GM23248 (cell line): ENCODE measurements around the gene FOXL2NB. TPM values are rescaled to one million over a fixed set of nuclear protein-coding genes. Genes with fewer than 3 reads are reported as not detected.

Source experiments
- DNase-seq: peaks from one replicate; pipeline ENCODE4 v3.0.0-alpha.2; 2015
- H2AFZ ChIP-seq: fragments of 200-600 bp; sonication (generic); 2 replicates; pipeline ENCODE4 v1.6.1; 2016; ENCODE audit warnings: antibody characterized with exemption
- H3F3A ChIP-seq: fragments of 200-600 bp; sonication (generic); 2 replicates; pipeline ENCODE4 v1.6.1; 2016; ENCODE audit warnings: mild to moderate bottlenecking, antibody characterized with exemption, mixed run types; ENCODE audit not compliant: insufficient read depth
- H3K27ac ChIP-seq: fragments of 200-600 bp; sonication (generic); 2 replicates; pipeline ENCODE4 v1.5.1; 2016; ENCODE audit warnings: mild to moderate bottlenecking
- H3K27me3 ChIP-seq: fragments of 200-600 bp; sonication (generic); replicated peaks from 2 replicates; pipeline ENCODE4 v1.6.1; 2016; ENCODE audit warnings: mild to moderate bottlenecking; ENCODE audit not compliant: insufficient read depth
- H3K36me3 ChIP-seq: fragments of 200-600 bp; sonication (generic); 2 replicates; pipeline ENCODE4 v1.6.1; 2016; ENCODE audit warnings: low read depth, mild to moderate bottlenecking
- H3K4me1 ChIP-seq: fragments of 200-600 bp; sonication (generic); 2 replicates; pipeline ENCODE4 v1.6.1; 2016; ENCODE audit warnings: mild to moderate bottlenecking; ENCODE audit not compliant: insufficient read depth
- H3K4me2 ChIP-seq: fragments of 200-600 bp; sonication (generic); one replicate; pipeline ENCODE4 v1.6.1; 2016; ENCODE audit warnings: mild to moderate bottlenecking; ENCODE audit not compliant: unreplicated experiment
- H3K4me3 ChIP-seq: fragments of 200-600 bp; sonication (generic); 2 replicates; pipeline ENCODE4 v1.5.1; 2016; ENCODE audit warnings: mild to moderate bottlenecking
- H3K79me2 ChIP-seq: fragments of 200-600 bp; sonication (generic); 2 replicates; pipeline ENCODE4 v1.6.1; 2016; ENCODE audit warnings: mild to moderate bottlenecking; ENCODE audit not compliant: insufficient read depth
- H3K9ac ChIP-seq: fragments of 200-600 bp; sonication (generic); 2 replicates; pipeline ENCODE4 v1.6.1; 2016; ENCODE audit warnings: mild to moderate bottlenecking
- H3K9me2 ChIP-seq: fragments of 200-600 bp; sonication (generic); 2 replicates; pipeline ENCODE4 v1.6.1; 2016; ENCODE audit warnings: mixed run types, mild to moderate bottlenecking, moderate library complexity; ENCODE audit not compliant: insufficient read depth
- H3K9me3 ChIP-seq: fragments of 200-600 bp; sonication (generic); one replicate; pipeline ENCODE4 v1.6.1; 2017; ENCODE audit warnings: low read depth
- H4K20me1 ChIP-seq: fragments of 200-600 bp; sonication (generic); 2 replicates; pipeline ENCODE4 v1.6.0; 2016; ENCODE audit not compliant: insufficient read depth
- EZH2 ChIP-seq: fragments of 200-600 bp; sonication (generic); IDR thresholded peaks from 2 replicates; pipeline ENCODE4 v1.6.1; 2018; ENCODE audit warnings: antibody characterized with exemption, mild to moderate bottlenecking; ENCODE audit not compliant: insufficient read depth, poor library complexity, severe bottlenecking
- EZH2phosphoT487 ChIP-seq: fragments of 200-600 bp; sonication (generic); IDR thresholded peaks from 2 replicates; pipeline ENCODE4 v1.6.1; 2018; ENCODE audit warnings: antibody characterized with exemption, moderate library complexity, mild to moderate bottlenecking, low read depth; ENCODE audit not compliant: insufficient read depth
- WGBS, 2 experiments: methylation state at CpG; one replicate each; pipeline ENCODE4 v1.1.6; 2015 to 2017; ENCODE audit warnings: low lambda C conversion rate in 2 of 2, low coverage in 1 of 2; ENCODE audit errors: missing lambda C conversion rate in 2 of 2; 5-methylcytosine and 5-hydroxymethylcytosine counted together
- in situ Hi-C: fragments of 300-500 bp; cut with MboI; formaldehyde crosslinking; loops from 2 replicates; pipeline ENCODE4 v1.15.0; 2020
- polyA plus RNA-seq: library from polyadenylated mRNA; unstranded; fragments of >200 nt; fragmentation: Nextera tagmentation; extraction: Ambion mirVana; gene quantifications from 2 replicates; pipeline ENCODE4 v1.2.1, GENCODE V29; 2016
- total RNA-seq: library from RNA; depleted of rRNA; stranded (reverse); fragments of >200 nt; shearing (Covaris generic); gene quantifications from 2 replicates; pipeline ENCODE4 v1.2.3, GENCODE V29; 2014

FOXL2NB gene
- total and polyA plus RNA-seq, 2 experiments from 2014 or later = 0.54 to 1.2 TPM

GRCh38 chr3:138901567-138901966 is 45.5 kb upstream of the FOXL2NB start:
- Histone ChIP-seq H2AFZ (no peak overlapping the region), H3K9me3 (no peaks in the 10 kb centered on the region), H3K79me2 (no peaks in the 10 kb centered on the region), H3K36me3 (no peaks in the 10 kb centered on the region), H3K9me2 (no peaks in the 10 kb centered on the region), H3K4me2 (no peak overlapping the region), H4K20me1 (no peaks in the 10 kb centered on the region), H3K27me3 (no peaks in the 10 kb centered on the region), H3K4me1 (peaks cover 10% of the 10 kb centered on the region; the same call in 1 of the 2 replicates), H3K9ac (no peak overlapping the region), H3K27ac (no peak overlapping the region), H3F3A (0 out of 2 replicates have a peak, but pooled peaks cover 13% of the 10 kb centered on the region), H3K4me3 (no peak overlapping the region)
- in situ Hi-C loops = loop anchor here (25.0 kb wide), 1 partner anchor 439 kb away; no protein-coding TSS in a partner anchor
- DNase-seq = no peak
- WGBS, 2 experiments = 58 to 59% methylated on average over 8 of the region's 8 CpGs
- TF ChIP-seq EZH2phosphoT487 (no peak), EZH2 (no peak)

- no peaks in the 10 kb centered on the region for H3K36me3 ChIP-seq
- TF ChIP-seq EZH2phosphoT487 = no peak
- no peak for TF ChIP-seq EZH2
- in situ Hi-C loops = loop anchor here (25.0 kb wide), 1 partner anchor 440 kb away; no protein-coding TSS in a partner anchor
- H3K4me3 ChIP-seq = no peak overlapping the region
- no peaks in the 10 kb centered on the region for H4K20me1 ChIP-seq
- 0 out of 2 replicates have a peak, but pooled peaks cover 13% of the 10 kb centered on the region for H3F3A ChIP-seq
- no peak overlapping the region for H3K27ac ChIP-seq
- H2AFZ ChIP-seq = no peak overlapping the region
- no peaks in the 10 kb centered on the region for H3K9me3 ChIP-seq
- H3K4me1 ChIP-seq = peaks cover 10% of the 10 kb centered on the region; the same call in 1 of the 2 replicates
- H3K9me2 ChIP-seq = no peaks in the 10 kb centered on the region
- no peak overlapping the region for H3K9ac ChIP-seq
- no peaks in the 10 kb centered on the region for H3K79me2 ChIP-seq
- 68 to 71% methylated on average over 1 of the region's 1 CpG for WGBS, 2 experiments
- DNase-seq = no peak
- no peak overlapping the region for H3K4me2 ChIP-seq
- H3K27me3 ChIP-seq = no peaks in the 10 kb centered on the region
Measured at GRCh38 chr3:138902171-138902570, 44.8 kb upstream of the FOXL2NB start.

GRCh38 chr3:138907539-138907938 is 39.5 kb upstream of the FOXL2NB start:
- Histone ChIP-seq H3K9me3 (no peaks in the 10 kb centered on the region), H3K9ac (no peak overlapping the region), H3K27me3 (no peaks in the 10 kb centered on the region), H3K4me3 (no peak overlapping the region), H4K20me1 (no peaks in the 10 kb centered on the region), H3K79me2 (no peaks in the 10 kb centered on the region), H3K36me3 (no peaks in the 10 kb centered on the region), H3F3A (no peaks in the 10 kb centered on the region), H3K27ac (no peak overlapping the region), H2AFZ (no peak overlapping the region), H3K9me2 (no peaks in the 10 kb centered on the region), H3K4me2 (no peak overlapping the region), H3K4me1 (no peaks in the 10 kb centered on the region)
- DNase-seq = no peak
- no peak for TF ChIP-seq EZH2
- no peak for TF ChIP-seq EZH2phosphoT487
- in situ Hi-C loops = loop anchor here (25.0 kb wide), 1 partner anchor 445 kb away; no protein-coding TSS in a partner anchor
- WGBS, 2 experiments = 78 to 84% methylated on average over 3 of the region's 3 CpGs

- TF ChIP-seq EZH2 (no peak), EZH2phosphoT487 (no peak)
- H2AFZ ChIP-seq = no peak overlapping the region
- H3K79me2 ChIP-seq = no peaks in the 10 kb centered on the region
- H3K27ac ChIP-seq = no peak overlapping the region
- H3K4me2 ChIP-seq = no peak overlapping the region
- H3K4me3 ChIP-seq = no peak overlapping the region
- H3K9me2 ChIP-seq = no peaks in the 10 kb centered on the region
- no peaks in the 10 kb centered on the region for H4K20me1 ChIP-seq
- in situ Hi-C loops = loop anchor here (25.0 kb wide), 1 partner anchor 447 kb away; no protein-coding TSS in a partner anchor
- DNase-seq = no peak
- no peaks in the 10 kb centered on the region for H3K27me3 ChIP-seq
- H3K36me3 ChIP-seq = no peaks in the 10 kb centered on the region
- H3F3A ChIP-seq = no peaks in the 10 kb centered on the region
- WGBS, 2 experiments = 88 to 90% methylated on average over 5 of the region's 5 CpGs
- no peaks in the 10 kb centered on the region for H3K9me3 ChIP-seq
- no peaks in the 10 kb centered on the region for H3K4me1 ChIP-seq
- no peak overlapping the region for H3K9ac ChIP-seq
Measured at GRCh38 chr3:138908846-138909245, 38.2 kb upstream of the FOXL2NB start.
